Fibroblast of lung (primary cell): ENCODE results near the gene RAP1GDS1.

Experiments used
- CTCF ChIP-seq, 2 donors: IDR thresholded peaks in 1 of 2; conservative IDR thresholded peaks in 1 of 2; 1 replicate in 1 of 2; 2 replicates in 1 of 2; pipeline ENCODE4 v1.5.1; 2011 to 2012; ENCODE audit warnings: low read length in 2 of 2, control low read depth in 1 of 2, inconsistent platforms in 1 of 2, low read depth in 1 of 2, mild to moderate bottlenecking in 1 of 2
- EZH2 ChIP-seq: IDR thresholded peaks from 2 replicates; pipeline ENCODE4 v1.5.1; 2012; ENCODE audit warnings: low read length, control low read depth, mild to moderate bottlenecking; ENCODE audit errors: missing control alignments

GRCh38 chr4:98332017-98332416, 70.8 kb downstream of the RAP1GDS1 start:
- TF ChIP-seq CTCF (conservative IDR thresholded peaks at IDR 0.05 in 1 of 2, IDR thresholded peaks at IDR 0.05 in 1 of 2; ENCODE audit: low read depth in 1 of 2, low read length in 2 of 2), result no peak
- no peak for TF ChIP-seq EZH2
